Epithelial cell of esophagus (primary cell): Measurements from ENCODE around the gene PTPRR.
A peak's percentile ranks its signal among the peaks of the same experiment; 100 is the strongest.

Experiments
- DNase-seq: peaks from one replicate; pipeline ENCODE4 v3.0.0; 2010; ENCODE audit warnings: low read depth
- H3K4me3 ChIP-seq: 2 replicates; pipeline ENCODE4 v1.5.1; 2011; ENCODE audit warnings: mild to moderate bottlenecking, low read length, control low read depth
- CTCF ChIP-seq: IDR thresholded peaks from 2 replicates; pipeline ENCODE4 v1.5.1; 2011; ENCODE audit warnings: low read depth, mild to moderate bottlenecking, low read length, control low read depth, inconsistent platforms; ENCODE audit not compliant: insufficient read depth; ENCODE audit errors: missing control alignments

The PTPRR gene

GRCh38 chr12:70854138-70854537 lies 66.4 kb downstream of the PTPRR start:
- H3K4me3 ChIP-seq = no peak overlapping the region
- no peak for TF ChIP-seq CTCF
- no peak for DNase-seq

GRCh38 chr12:70853326-70853725 lies 67.2 kb downstream of the PTPRR start:
- peak; percentile 4 for DNase-seq
- no peak for TF ChIP-seq CTCF
- H3K4me3 ChIP-seq = no peak overlapping the region

- TF ChIP-seq CTCF = no peak
- no peak overlapping the region for H3K4me3 ChIP-seq
- no peak for DNase-seq
These were observed 68.0 kb downstream of the PTPRR start for GRCh38 chr12:70852416-70853150.

GRCh38 chr12:70849265-70849960 lies 71.1 kb downstream of the PTPRR start:
- peak; percentile 56 for TF ChIP-seq CTCF
- no peak overlapping the region for H3K4me3 ChIP-seq
- peak; percentile 36 for DNase-seq

GRCh38 chr12:70847871-70848270 lies 72.7 kb downstream of the PTPRR start:
- TF ChIP-seq CTCF = no peak
- no peak overlapping the region for H3K4me3 ChIP-seq
- no peak for DNase-seq

- H3K4me3 ChIP-seq = no peak overlapping the region
- TF ChIP-seq CTCF = no peak
- DNase-seq = no peak
These were observed 75.3 kb downstream of the PTPRR start for GRCh38 chr12:70845268-70845667.
